Nephron progenitor cell (in vitro differentiated cells): ENCODE data around the gene HS3ST2.
"Not testable (repeated sequence)": the region's sequence is repeated elsewhere in the genome, so short reads cannot be mapped to it uniquely, and the experiment has no call there.

Experiments
- DNase-seq: peaks from one replicate; pipeline ENCODE4 v3.0.0; 2021
- H3K27ac Mint-ChIP-seq: 2 replicates; pipeline ENCODE4 v1.8.0; 2021; ENCODE audit warnings: mild to moderate bottlenecking, moderate library complexity, mixed read lengths
- H3K27me3 Mint-ChIP-seq: 2 replicates; pipeline ENCODE4 v1.8.0; 2021; ENCODE audit warnings: mild to moderate bottlenecking, low read depth, mixed read lengths; ENCODE audit not compliant: poor library complexity
- H3K36me3 Mint-ChIP-seq: 2 replicates; pipeline ENCODE4 v1.8.0; 2021; ENCODE audit warnings: low read depth, mixed read lengths
- H3K4me1 Mint-ChIP-seq: 2 replicates; pipeline ENCODE4 v1.8.0; 2021; ENCODE audit warnings: mixed read lengths
- H3K4me3 Mint-ChIP-seq: 2 replicates; pipeline ENCODE4 v1.8.0; 2021; ENCODE audit warnings: mild to moderate bottlenecking, moderate library complexity, mixed read lengths
- H3K9me3 Mint-ChIP-seq: 2 replicates; pipeline ENCODE4 v1.8.0; 2021; ENCODE audit warnings: mild to moderate bottlenecking, moderate library complexity, mixed read lengths
- CTCF ChIP-seq: fragments of 200-600 bp; sonication (generic); IDR thresholded peaks from 2 replicates; pipeline ENCODE4 v1.5.0; 2021; ENCODE audit warnings: antibody characterized with exemption

The HS3ST2 gene

GRCh38 chr16:22813223-22813947 is 577 bp upstream of the HS3ST2 start:
- Mint-ChIP-seq H3K4me1 (peaks cover 7% of the 10 kb centered on the region), H3K27ac (no peak overlapping the region), H3K9me3 (no peaks in the 10 kb centered on the region), H3K36me3 (no peaks in the 10 kb centered on the region), H3K4me3 (peak overlapping the region; percentile 79), H3K27me3 (peaks cover 83% of the 10 kb centered on the region)
- TF ChIP-seq CTCF = peak; percentile 82
- peak; percentile 95 for DNase-seq

- peak; percentile 46 for DNase-seq
- H3K4me3 Mint-ChIP-seq = peak overlapping the region; percentile 76
- no peaks in the 10 kb centered on the region for H3K36me3 Mint-ChIP-seq
- no peak overlapping the region for H3K27ac Mint-ChIP-seq
- peaks cover 87% of the 10 kb centered on the region for H3K27me3 Mint-ChIP-seq
- peaks cover 7% of the 10 kb centered on the region for H3K4me1 Mint-ChIP-seq
- no peak for TF ChIP-seq CTCF
- no peaks in the 10 kb centered on the region for H3K9me3 Mint-ChIP-seq
Observed at GRCh38 chr16:22814711-22815105, 746 bp downstream of the HS3ST2 start.

- H3K27me3 Mint-ChIP-seq = peaks cover 89% of the 10 kb centered on the region
- H3K9me3 Mint-ChIP-seq = peaks cover 6% of the 10 kb centered on the region
- H3K36me3 Mint-ChIP-seq = no peaks in the 10 kb centered on the region
- no peak overlapping the region for H3K4me3 Mint-ChIP-seq
- peaks cover 7% of the 10 kb centered on the region for H3K4me1 Mint-ChIP-seq
- TF ChIP-seq CTCF = no peak
- DNase-seq = no peak
- H3K27ac Mint-ChIP-seq = no peak overlapping the region
Observed at GRCh38 chr16:22815863-22816262, 1.9 kb downstream of the HS3ST2 start.

GRCh38 chr16:22816475-22816874 is 2.5 kb downstream of the HS3ST2 start:
- Mint-ChIP-seq H3K4me1 (peaks cover 7% of the 10 kb centered on the region), H3K4me3 (no peak overlapping the region), H3K27me3 (peaks cover 88% of the 10 kb centered on the region), H3K36me3 (no peaks in the 10 kb centered on the region), H3K9me3 (peaks cover 6% of the 10 kb centered on the region), H3K27ac (no peak overlapping the region)
- no peak for TF ChIP-seq CTCF
- DNase-seq = no peak

GRCh38 chr16:22818736-22819135 is 4.8 kb downstream of the HS3ST2 start:
- H3K4me1 Mint-ChIP-seq, H3K36me3 Mint-ChIP-seq, H3K27ac Mint-ChIP-seq, DNase-seq, H3K9me3 Mint-ChIP-seq, H3K4me3 Mint-ChIP-seq: not testable (repeated sequence)
- H3K27me3 Mint-ChIP-seq = peaks cover 82% of the 10 kb centered on the region

GRCh38 chr16:22838681-22839080 is 24.7 kb downstream of the HS3ST2 start:
- no peak for DNase-seq
- TF ChIP-seq CTCF = no peak
- H3K27ac Mint-ChIP-seq = no peak overlapping the region
- H3K27me3 Mint-ChIP-seq = peaks cover 17% of the 10 kb centered on the region
- H3K9me3 Mint-ChIP-seq = no peaks in the 10 kb centered on the region
- H3K4me3 Mint-ChIP-seq = no peak overlapping the region
- no peaks in the 10 kb centered on the region for H3K36me3 Mint-ChIP-seq
- no peaks in the 10 kb centered on the region for H3K4me1 Mint-ChIP-seq

- not testable (repeated sequence) for H3K4me3 Mint-ChIP-seq, H3K27ac Mint-ChIP-seq, H3K36me3 Mint-ChIP-seq, DNase-seq, H3K4me1 Mint-ChIP-seq, H3K9me3 Mint-ChIP-seq
- peaks cover 16% of the 10 kb centered on the region for H3K27me3 Mint-ChIP-seq
Observed at GRCh38 chr16:22842031-22842430, 28.1 kb downstream of the HS3ST2 start.
